Measurements from ENCODE around the gene TAF1B.

Gene TAF1B

DNA sequence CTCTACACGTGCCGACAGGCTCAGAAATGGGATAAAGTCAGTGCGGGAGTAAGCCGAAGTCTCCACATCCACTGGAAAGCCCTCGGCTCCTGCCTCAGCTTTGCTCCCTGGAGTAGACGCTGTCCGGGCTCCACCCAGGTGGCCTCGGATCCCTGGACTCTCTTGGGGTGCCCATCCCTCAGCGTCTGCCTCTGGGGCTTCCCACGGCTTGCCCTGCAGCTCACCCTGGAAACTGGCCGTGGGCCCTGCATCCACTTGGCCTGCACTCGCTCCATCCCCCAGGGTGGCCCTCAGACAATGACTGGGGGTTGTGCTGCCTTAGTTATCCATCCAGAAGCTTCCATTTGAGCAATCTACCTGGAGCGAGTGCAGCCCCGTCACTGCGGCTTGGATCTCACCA is 36.2 kb upstream of the TAF1B start:
- no peaks in the 10 kb centered on the region for H3K9me3 Mint-ChIP-seq
- H3K27me3 Mint-ChIP-seq (ENCODE audit: low read depth) = peaks cover 21% of the 10 kb centered on the region
- peaks cover 38% of the 10 kb centered on the region for H3K4me1 Mint-ChIP-seq
- no peak overlapping the region for H3K27ac Mint-ChIP-seq
- no peaks in the 10 kb centered on the region for H3K36me3 Mint-ChIP-seq (ENCODE audit: low read depth)
- H3K4me3 Mint-ChIP-seq = no peak overlapping the region
- TF ChIP-seq, protein P1, sequence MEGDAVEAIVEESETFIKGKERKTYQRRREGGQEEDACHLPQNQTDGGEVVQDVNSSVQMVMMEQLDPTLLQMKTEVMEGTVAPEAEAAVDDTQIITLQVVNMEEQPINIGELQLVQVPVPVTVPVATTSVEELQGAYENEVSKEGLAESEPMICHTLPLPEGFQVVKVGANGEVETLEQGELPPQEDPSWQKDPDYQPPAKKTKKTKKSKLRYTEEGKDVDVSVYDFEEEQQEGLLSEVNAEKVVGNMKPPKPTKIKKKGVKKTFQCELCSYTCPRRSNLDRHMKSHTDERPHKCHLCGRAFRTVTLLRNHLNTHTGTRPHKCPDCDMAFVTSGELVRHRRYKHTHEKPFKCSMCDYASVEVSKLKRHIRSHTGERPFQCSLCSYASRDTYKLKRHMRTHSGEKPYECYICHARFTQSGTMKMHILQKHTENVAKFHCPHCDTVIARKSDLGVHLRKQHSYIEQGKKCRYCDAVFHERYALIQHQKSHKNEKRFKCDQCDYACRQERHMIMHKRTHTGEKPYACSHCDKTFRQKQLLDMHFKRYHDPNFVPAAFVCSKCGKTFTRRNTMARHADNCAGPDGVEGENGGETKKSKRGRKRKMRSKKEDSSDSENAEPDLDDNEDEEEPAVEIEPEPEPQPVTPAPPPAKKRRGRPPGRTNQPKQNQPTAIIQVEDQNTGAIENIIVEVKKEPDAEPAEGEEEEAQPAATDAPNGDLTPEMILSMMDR (IDR thresholded peaks at IDR 0.05; ENCODE audit: unreplicated experiment in 3 of 3) = no peak

DNA sequence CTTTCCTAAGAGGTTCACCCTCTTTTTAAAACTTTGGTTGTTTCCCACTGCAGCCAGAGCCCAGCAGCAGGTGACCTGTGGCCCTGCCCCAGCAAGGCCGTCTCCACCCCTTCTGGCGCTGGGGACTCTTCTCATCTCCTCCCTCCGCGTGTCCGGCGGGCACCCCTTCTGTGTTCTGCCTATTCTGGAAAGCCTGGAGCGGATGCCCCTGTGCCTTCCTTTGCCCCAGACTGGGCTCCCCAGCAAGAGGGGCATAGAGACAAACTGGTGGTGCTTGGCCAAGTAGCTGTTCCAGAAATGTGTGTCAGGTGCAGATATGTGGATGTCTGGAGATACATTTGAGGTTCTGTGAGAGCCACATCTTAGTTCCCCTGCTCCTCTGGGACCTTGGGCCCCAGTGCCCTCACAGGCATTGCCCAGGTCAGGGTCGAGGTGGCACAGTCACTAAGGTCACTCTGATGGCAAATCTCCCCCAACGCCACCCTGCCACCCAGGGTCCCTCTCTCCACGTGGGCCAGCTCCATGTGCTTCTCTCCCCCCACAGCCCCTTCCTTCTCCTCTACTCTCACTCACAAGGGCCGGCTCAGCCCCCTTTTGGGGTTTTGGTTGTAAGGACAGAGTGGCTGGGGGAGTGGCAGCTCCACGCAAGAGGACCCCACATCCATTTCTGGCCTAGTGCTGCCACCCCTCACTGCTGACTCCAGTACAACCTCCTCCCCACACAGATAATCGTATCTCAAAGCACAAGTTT is 35.5 kb upstream of the TAF1B start:
- TF ChIP-seq, protein P1 (IDR thresholded peaks at IDR 0.05; ENCODE audit: unreplicated experiment in 3 of 3) = no peak
- H3K9me3 Mint-ChIP-seq = no peaks in the 10 kb centered on the region
- H3K36me3 Mint-ChIP-seq (ENCODE audit: low read depth) = no peaks in the 10 kb centered on the region
- H3K4me3 Mint-ChIP-seq = no peak overlapping the region
- peak overlapping the region in 1 of 3 experiments; percentile 42 for H3K27ac Mint-ChIP-seq
- H3K4me1 Mint-ChIP-seq = peaks cover 38% of the 10 kb centered on the region
- H3K27me3 Mint-ChIP-seq (ENCODE audit: low read depth) = peaks cover 21% of the 10 kb centered on the region

DNA sequence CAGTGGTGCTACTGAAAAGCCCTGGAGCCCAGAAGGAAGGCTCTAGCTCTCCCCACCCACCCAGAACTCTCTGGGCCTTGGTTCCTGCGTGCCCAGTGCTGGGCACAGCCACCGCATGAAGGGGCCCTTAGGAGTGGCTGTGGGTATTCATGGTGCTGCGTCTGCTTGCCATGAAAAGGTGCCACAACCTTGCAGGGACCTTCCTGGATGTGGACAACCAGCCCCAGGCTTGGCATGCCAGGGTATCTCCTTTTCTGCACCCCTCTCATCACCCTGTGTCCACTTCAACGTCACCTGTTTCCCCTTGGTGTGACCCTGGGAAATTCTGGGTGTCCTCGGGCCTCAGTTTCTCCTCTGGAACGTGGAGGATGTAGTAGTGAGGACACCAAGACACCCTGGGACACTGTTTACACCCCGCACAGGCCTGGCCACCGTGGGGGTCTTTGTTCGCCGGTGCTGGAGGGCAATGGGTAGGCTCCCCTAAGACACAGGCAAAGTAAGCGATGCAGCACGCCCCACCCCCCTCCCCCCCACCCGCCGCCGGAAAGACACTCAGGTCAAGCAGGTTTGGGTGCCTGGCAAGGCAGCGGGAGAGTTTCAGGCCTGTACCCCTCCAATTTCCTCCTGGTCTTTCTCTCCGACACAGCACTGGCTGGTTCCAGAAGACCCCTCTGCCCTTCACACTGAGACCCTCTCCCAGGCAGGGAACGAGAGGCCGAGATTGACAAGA is 34.8 kb upstream of the TAF1B start:
- Mint-ChIP-seq H3K36me3 (ENCODE audit: low read depth) (no peaks in the 10 kb centered on the region), H3K9me3 (no peaks in the 10 kb centered on the region), H3K27me3 (ENCODE audit: low read depth) (peaks cover 21% of the 10 kb centered on the region), H3K27ac (peak overlapping the region in 1 of 3 experiments; percentile 42), H3K4me3 (no peak overlapping the region), H3K4me1 (peaks cover 38% of the 10 kb centered on the region)
- TF ChIP-seq, protein P1 (IDR thresholded peaks at IDR 0.05; ENCODE audit: unreplicated experiment in 3 of 3) = no peak

DNA sequence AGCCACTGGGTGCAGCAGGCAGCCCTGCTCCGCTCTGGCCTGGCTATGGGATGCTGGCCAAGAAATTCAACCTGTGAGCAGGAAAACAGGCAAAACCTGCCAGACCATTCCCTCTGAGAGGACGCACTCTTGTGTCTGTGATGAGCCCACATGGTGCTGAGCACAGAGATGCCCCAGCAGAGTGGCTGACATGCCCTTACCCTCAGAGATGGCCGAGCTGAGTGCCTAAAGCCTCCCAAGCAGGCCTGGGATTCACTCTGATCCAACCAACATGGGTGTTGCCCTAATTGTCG is 34.3 kb upstream of the TAF1B start:
- H3K9me3 Mint-ChIP-seq = no peaks in the 10 kb centered on the region
- H3K4me1 Mint-ChIP-seq = peaks cover 43% of the 10 kb centered on the region
- no peaks in the 10 kb centered on the region for H3K36me3 Mint-ChIP-seq (ENCODE audit: low read depth)
- H3K4me3 Mint-ChIP-seq = no peak overlapping the region
- peaks cover 25% of the 10 kb centered on the region for H3K27me3 Mint-ChIP-seq (ENCODE audit: low read depth)
- no peak overlapping the region for H3K27ac Mint-ChIP-seq
- TF ChIP-seq, protein P1 (IDR thresholded peaks at IDR 0.05; ENCODE audit: unreplicated experiment in 3 of 3) = no peak

GRCh38 chr2:9809448-9810088 is 33.7 kb upstream of the TAF1B start:
- Mint-ChIP-seq H3K4me1 (peaks cover 44% of the 10 kb centered on the region), H3K36me3 (ENCODE audit: low read depth) (no peaks in the 10 kb centered on the region), H3K9me3 (no peaks in the 10 kb centered on the region), H3K27me3 (ENCODE audit: low read depth) (peaks cover 27% of the 10 kb centered on the region), H3K4me3 (no peak overlapping the region), H3K27ac (peak overlapping the region in 1 of 3 experiments; percentile 10)
- TF ChIP-seq, protein P1 (IDR thresholded peaks at IDR 0.05; ENCODE audit: unreplicated experiment in 3 of 3) = no peak

Data from nephron (organoid).